Ascending aorta (tissue), 2 donors: Measurements from ENCODE around the gene SCGB1A1. TPM values are rescaled to one million over a fixed set of nuclear protein-coding genes. Genes with fewer than 3 reads are reported as not detected.

Experiments used
- DNase-seq, 2 donors: peaks; one replicate each; pipeline ENCODE4 v3.0.0-alpha.2; 2019; ENCODE audit warnings: low spot score in 2 of 2
- H3K27ac ChIP-seq, 2 donors: fragments of 200-600 bp; sonication (generic); one replicate each; pipeline ENCODE4 v1.5.1; 2016 to 2017; ENCODE audit warnings: mild to moderate bottlenecking in 1 of 2
- H3K27me3 ChIP-seq: fragments of 200-600 bp; sonication (generic); one replicate; pipeline ENCODE4 v1.5.1; 2017
- H3K36me3 ChIP-seq, 2 donors: fragments of 200-600 bp; sonication (generic); one replicate each; pipeline ENCODE4 v1.5.1; 2016
- H3K4me1 ChIP-seq, 2 donors: fragments of 200-600 bp; sonication (generic); one replicate each; pipeline ENCODE4 v1.5.1; 2016 to 2017; ENCODE audit warnings: mild to moderate bottlenecking in 1 of 2
- H3K4me3 ChIP-seq, 2 donors: fragments of 200-600 bp; sonication (generic); one replicate each; pipeline ENCODE4 v1.5.1; 2016 to 2017; ENCODE audit warnings: mild to moderate bottlenecking in 1 of 2
- H3K9me3 ChIP-seq, 2 donors: fragments of 200-600 bp; sonication (generic); one replicate each; pipeline ENCODE4 v1.5.1; 2016
- intact Hi-C: fragments of 100-400 bp; cut with DNase I; formaldehyde crosslinking; loops from one replicate; pipeline ENCODE4 v1.15.1; 2023
- total RNA-seq: library from RNA; depleted of rRNA; stranded (reverse); fragments of >200 nt; gene quantifications from one replicate; pipeline ENCODE4 v1.1.0, GENCODE V29; 2016
- TF ChIP-seq, protein P1 (sequence below), 3 experiments: fragments of 200-600 bp in 2 of 3; fragments of 450-650 bp in 1 of 3; sonication (generic) in 2 of 3; IDR thresholded peaks; one replicate each; pipeline ENCODE4 v1.5.1; 2016 to 2019; ENCODE audit warnings: antibody characterized with exemption in 3 of 3, mild to moderate bottlenecking in 1 of 3, moderate library complexity in 1 of 3

The SCGB1A1 gene
- total RNA-seq, 1 donor from 2014 or later, result not detected

GRCh38 chr11:62427630-62428233 lies 8.9 kb downstream of the SCGB1A1 start:
- peak overlapping the region in 1 of 2 donors; percentile 35 for H3K27ac ChIP-seq
- H3K27me3 ChIP-seq, result no peaks in the 10 kb centered on the region

GRCh38 chr11:62428871-62429560 lies 10.2 kb downstream of the SCGB1A1 start:
- Histone ChIP-seq H3K4me3 (no peak overlapping the region), H3K9me3 (no peaks in the 10 kb centered on the region), H3K27ac (no peak overlapping the region), H3K27me3 (no peaks in the 10 kb centered on the region), H3K4me1 (peaks cover 0 to 12% of the 10 kb centered on the region in 2 donors), H3K36me3 (no peaks in the 10 kb centered on the region)
- TF ChIP-seq, protein P1, sequence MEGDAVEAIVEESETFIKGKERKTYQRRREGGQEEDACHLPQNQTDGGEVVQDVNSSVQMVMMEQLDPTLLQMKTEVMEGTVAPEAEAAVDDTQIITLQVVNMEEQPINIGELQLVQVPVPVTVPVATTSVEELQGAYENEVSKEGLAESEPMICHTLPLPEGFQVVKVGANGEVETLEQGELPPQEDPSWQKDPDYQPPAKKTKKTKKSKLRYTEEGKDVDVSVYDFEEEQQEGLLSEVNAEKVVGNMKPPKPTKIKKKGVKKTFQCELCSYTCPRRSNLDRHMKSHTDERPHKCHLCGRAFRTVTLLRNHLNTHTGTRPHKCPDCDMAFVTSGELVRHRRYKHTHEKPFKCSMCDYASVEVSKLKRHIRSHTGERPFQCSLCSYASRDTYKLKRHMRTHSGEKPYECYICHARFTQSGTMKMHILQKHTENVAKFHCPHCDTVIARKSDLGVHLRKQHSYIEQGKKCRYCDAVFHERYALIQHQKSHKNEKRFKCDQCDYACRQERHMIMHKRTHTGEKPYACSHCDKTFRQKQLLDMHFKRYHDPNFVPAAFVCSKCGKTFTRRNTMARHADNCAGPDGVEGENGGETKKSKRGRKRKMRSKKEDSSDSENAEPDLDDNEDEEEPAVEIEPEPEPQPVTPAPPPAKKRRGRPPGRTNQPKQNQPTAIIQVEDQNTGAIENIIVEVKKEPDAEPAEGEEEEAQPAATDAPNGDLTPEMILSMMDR (IDR thresholded peaks at IDR 0.05), result no peak
- intact Hi-C loops, result no loop called here
- no peak for DNase-seq

More at GRCh38 chr11:62427630-62428233, 8.9 kb downstream of the SCGB1A1 start:
- H3K9me3 ChIP-seq, result no peaks in the 10 kb centered on the region
- TF ChIP-seq, protein P1 (IDR thresholded peaks at IDR 0.05), result no peak
- no peak for DNase-seq
- intact Hi-C loops, result no loop called here
- H3K4me1 ChIP-seq, result no peaks in the 10 kb centered on the region
- H3K36me3 ChIP-seq, result no peaks in the 10 kb centered on the region
- no peak overlapping the region for H3K4me3 ChIP-seq

DNA sequence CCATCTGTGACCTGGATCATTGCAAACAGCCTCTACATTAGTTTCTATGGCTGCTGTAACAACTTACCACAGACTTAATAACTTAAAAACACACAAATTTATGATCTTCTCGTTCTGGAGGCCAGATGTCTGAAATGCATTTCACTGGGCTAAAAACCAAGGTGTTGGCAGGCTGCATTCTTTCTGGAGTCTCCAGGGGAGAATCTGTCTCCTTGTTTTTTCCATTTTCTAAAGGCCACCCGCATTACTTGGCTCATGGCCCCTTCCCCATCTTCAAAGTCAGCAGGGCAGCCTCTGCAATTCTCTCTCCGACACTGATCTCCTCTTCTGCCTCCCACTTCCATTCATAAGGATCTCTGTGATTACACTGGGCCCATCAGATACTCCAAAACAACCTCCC lies 11.6 kb downstream of the SCGB1A1 start:
- DNase-seq, result no peak
- intact Hi-C loops, result no loop called here
- Histone ChIP-seq H3K27me3 (no peaks in the 10 kb centered on the region), H3K36me3 (no peaks in the 10 kb centered on the region), H3K4me3 (no peak overlapping the region), H3K4me1 (peaks cover 0 to 16% of the 10 kb centered on the region in 2 donors), H3K27ac (no peak overlapping the region), H3K9me3 (no peaks in the 10 kb centered on the region)
- TF ChIP-seq, protein P1 (IDR thresholded peaks at IDR 0.05), result no peak

DNA sequence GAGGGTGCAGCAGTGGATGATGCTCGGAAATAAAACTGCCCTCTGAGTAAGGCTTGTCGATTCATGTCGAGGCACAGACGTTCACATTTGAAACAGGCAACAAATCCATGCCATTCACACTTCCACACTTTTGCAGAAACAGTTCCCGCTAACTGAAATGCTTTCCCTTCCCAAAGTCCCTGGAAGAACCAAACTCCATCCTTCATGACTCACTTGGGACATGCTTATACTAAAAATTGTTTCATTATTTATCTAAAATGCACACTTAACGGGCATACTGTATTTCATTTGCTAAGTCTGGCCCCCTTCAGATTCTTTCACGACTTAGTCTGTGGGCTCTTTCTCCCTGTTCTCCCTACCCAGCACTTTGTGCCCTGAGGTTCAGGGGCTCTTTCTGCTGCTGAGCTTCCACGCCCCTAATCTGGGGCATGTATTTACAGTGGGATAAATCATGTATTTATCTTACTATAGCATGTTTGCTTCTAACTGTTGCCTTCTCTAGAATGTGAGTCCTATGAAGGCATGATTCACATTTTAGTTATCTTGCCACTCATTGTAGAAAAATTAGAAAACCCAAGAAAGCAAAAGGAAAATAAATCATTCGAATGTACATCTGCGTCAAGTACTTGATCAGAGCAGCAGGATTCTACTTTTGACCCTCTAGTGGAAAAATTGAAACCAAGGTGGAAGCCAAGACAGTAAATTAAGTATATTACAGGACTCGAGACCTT lies 12.5 kb downstream of the SCGB1A1 start:
- Histone ChIP-seq H3K4me1 (peaks cover 0 to 16% of the 10 kb centered on the region in 2 donors), H3K4me3 (no peak overlapping the region), H3K27me3 (no peaks in the 10 kb centered on the region), H3K36me3 (no peaks in the 10 kb centered on the region), H3K9me3 (no peaks in the 10 kb centered on the region), H3K27ac (no peak overlapping the region)
- TF ChIP-seq, protein P1 (IDR thresholded peaks at IDR 0.05), result no peak
- intact Hi-C loops, result no loop called here
- no peak for DNase-seq

DNA sequence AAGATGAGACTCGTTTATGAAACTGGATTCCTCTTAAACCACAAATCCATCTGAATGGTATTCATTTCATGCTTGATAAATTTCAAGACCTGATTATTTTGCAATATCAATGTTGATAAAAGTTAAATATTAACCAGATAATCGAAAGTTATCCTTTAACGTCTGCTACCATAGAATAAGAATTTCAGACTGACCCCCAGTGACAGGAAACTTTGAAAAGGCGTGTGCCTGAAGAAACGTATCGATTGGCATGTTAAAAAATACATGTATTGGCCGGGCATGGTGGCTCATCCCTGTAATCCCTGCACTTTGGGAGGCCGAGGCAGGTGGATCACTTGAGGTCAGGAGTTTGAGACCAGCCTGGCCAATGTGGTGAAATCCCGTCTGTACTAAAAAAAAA lies 13.9 kb downstream of the SCGB1A1 start:
- TF ChIP-seq, protein P1 (IDR thresholded peaks at IDR 0.05), result no peak
- Histone ChIP-seq H3K27me3 (no peaks in the 10 kb centered on the region), H3K9me3 (no peaks in the 10 kb centered on the region), H3K4me3 (no peak overlapping the region), H3K4me1 (peaks cover 0 to 16% of the 10 kb centered on the region in 2 donors), H3K36me3 (no peaks in the 10 kb centered on the region), H3K27ac (peak overlapping the region; percentile 75 to 81)
- DNase-seq, result no peak
- intact Hi-C loops, result no loop called here
